ENCODE data around the gene CD99L2. TPM values are rescaled to one million over a fixed set of nuclear protein-coding genes. Genes with fewer than 3 reads are reported as not detected.

CD99L2 gene
- total RNA-seq, 5 donors from 2014 or later (not counting 1 experiment from before 2014, with no cell fraction given) = 11.1 to 20.0 (median 18.3) TPM

- Mint-ChIP-seq H3K27ac (no peak overlapping the region), H3K36me3 (peaks cover 29% of the 10 kb centered on the region), H3K9me3 (no peaks in the 10 kb centered on the region), H3K4me1 (peaks cover 0 to 4% (median 0%) of the 10 kb centered on the region in 3 donors), H3K4me3 (no peak overlapping the region), H3K27me3 (peaks cover 0 to 5% of the 10 kb centered on the region in 2 donors)
- Histone ChIP-seq H3K36me3 (ENCODE audit: control insufficient read depth in 2 of 2, extremely low read depth in 1 of 2, insufficient read depth in 1 of 2, low read length in 1 of 2) (peaks cover 5 to 23% of the 10 kb centered on the region in 2 donors), H3K4me3 (ENCODE audit: control insufficient read depth in 1 of 2, extremely low read depth in 1 of 2, low read length in 1 of 2) (no peak overlapping the region), H3K27me3 (replicated peaks in 1 of 2; ENCODE audit: control insufficient read depth in 2 of 2, extremely low read depth in 1 of 2, insufficient read depth in 2 of 2, low read length in 1 of 2) (no peaks in the 10 kb centered on the region), H3K27ac (ENCODE audit: low read length) (no peak overlapping the region), H3K9me3 (no peaks in the 10 kb centered on the region), H3K4me1 (ENCODE audit: control insufficient read depth in 1 of 2, extremely low read depth in 1 of 2, insufficient read depth in 2 of 2, low read length in 2 of 2) (peaks cover 0 to 2% of the 10 kb centered on the region in 2 experiments)
- no CpG with 5 or more reads among the region's 4 CpGs for WGBS (ENCODE audit: insufficient coverage)
- ChIA-PET CTCF (interaction anchor here in 1 of 2 donors (0.5 kb wide), 1 partner anchor 37 kb away, joined by 5 read pairs; no protein-coding TSS in a partner anchor), POLR2A (no interaction called here)
- DNase-seq (no peak), ATAC-seq (replicated peaks in 1 of 4) (no peak)
Observed at GRCh38 chrX:150753968-150754367, 144.5 kb downstream of the CD99L2 start.

- Mint-ChIP-seq H3K36me3 (peaks cover 26% of the 10 kb centered on the region), H3K27ac (no peak overlapping the region), H3K27me3 (peaks cover 0 to 5% of the 10 kb centered on the region in 2 donors), H3K4me1 (peaks cover 0 to 4% (median 0%) of the 10 kb centered on the region in 3 donors), H3K9me3 (no peaks in the 10 kb centered on the region), H3K4me3 (no peak overlapping the region)
- Histone ChIP-seq H3K36me3 (ENCODE audit: control insufficient read depth in 2 of 2, extremely low read depth in 1 of 2, insufficient read depth in 1 of 2, low read length in 1 of 2) (peaks cover 5 to 23% of the 10 kb centered on the region in 2 donors), H3K27me3 (replicated peaks in 1 of 2; ENCODE audit: control insufficient read depth in 2 of 2, extremely low read depth in 1 of 2, insufficient read depth in 2 of 2, low read length in 1 of 2) (no peaks in the 10 kb centered on the region), H3K4me1 (ENCODE audit: control insufficient read depth in 1 of 2, extremely low read depth in 1 of 2, insufficient read depth in 2 of 2, low read length in 2 of 2) (peaks cover 0 to 2% of the 10 kb centered on the region in 2 experiments), H3K27ac (ENCODE audit: low read length) (no peak overlapping the region), H3K4me3 (ENCODE audit: control insufficient read depth in 1 of 2, extremely low read depth in 1 of 2, low read length in 1 of 2) (no peak overlapping the region), H3K9me3 (no peaks in the 10 kb centered on the region)
- ChIA-PET POLR2A (no interaction called here), CTCF (no interaction called here)
- DNase-seq = no peak
- no peak for ATAC-seq (replicated peaks in 1 of 4)
- no CpG with 5 or more reads among the region's 4 CpGs for WGBS (ENCODE audit: insufficient coverage)
Observed at GRCh38 chrX:150753357-150753756, 145.1 kb downstream of the CD99L2 start.

- no CpG with 5 or more reads among the region's 3 CpGs for WGBS (ENCODE audit: insufficient coverage)
- H3K36me3 Mint-ChIP-seq = peaks cover 18% of the 10 kb centered on the region
- POLR2A ChIA-PET = interaction anchor here in 1 of 2 donors (0.6 kb wide), 1 partner anchor 35 kb away, joined by 3 read pairs; no protein-coding TSS in a partner anchor
Observed at GRCh38 chrX:150752124-150752523, 146.3 kb downstream of the CD99L2 start.

DNA sequence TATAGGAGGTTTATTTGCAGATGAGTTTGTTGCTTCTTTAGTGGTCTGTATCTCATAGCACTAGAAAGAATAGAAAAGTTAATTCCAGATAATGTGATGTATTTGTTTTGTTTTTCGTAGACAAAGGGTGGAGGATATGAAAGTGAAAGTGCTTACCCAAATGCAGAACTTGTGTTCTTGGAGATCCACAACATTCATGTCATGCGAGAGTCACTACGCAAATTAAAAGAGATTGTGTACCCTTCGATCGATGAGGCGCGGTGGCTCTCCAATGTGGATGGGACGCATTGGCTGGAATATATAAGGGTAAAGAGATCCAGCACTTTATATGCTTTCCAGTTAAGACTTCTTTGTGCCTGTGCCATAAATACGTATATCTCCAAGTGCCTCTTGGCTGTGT is 162.0 kb downstream of the CD99L2 start:
- peak in 1 of 35 experiments; percentile 2 for DNase-seq
- no CpG with 5 or more reads among the region's 9 CpGs for WGBS (ENCODE audit: insufficient coverage)

More at GRCh38 chrX:150752124-150752523, 146.3 kb downstream of the CD99L2 start:
- Mint-ChIP-seq H3K27ac (no peak overlapping the region), H3K4me3 (no peak overlapping the region), H3K27me3 (peaks cover 0 to 3% of the 10 kb centered on the region in 2 donors), H3K4me1 (peaks cover 0 to 4% (median 0%) of the 10 kb centered on the region in 3 donors), H3K9me3 (no peaks in the 10 kb centered on the region)
- Histone ChIP-seq H3K36me3 (ENCODE audit: control insufficient read depth in 2 of 2, extremely low read depth in 1 of 2, insufficient read depth in 1 of 2, low read length in 1 of 2) (peaks cover 5 to 16% of the 10 kb centered on the region in 2 donors), H3K27ac (ENCODE audit: low read length) (no peak overlapping the region), H3K9me3 (no peaks in the 10 kb centered on the region), H3K4me3 (ENCODE audit: control insufficient read depth in 1 of 2, extremely low read depth in 1 of 2, low read length in 1 of 2) (no peak overlapping the region), H3K4me1 (ENCODE audit: control insufficient read depth in 1 of 2, extremely low read depth in 1 of 2, insufficient read depth in 2 of 2, low read length in 2 of 2) (peaks cover 0 to 2% of the 10 kb centered on the region in 2 experiments), H3K27me3 (replicated peaks in 1 of 2; ENCODE audit: control insufficient read depth in 2 of 2, extremely low read depth in 1 of 2, insufficient read depth in 2 of 2, low read length in 1 of 2) (no peaks in the 10 kb centered on the region)
- no peak for ATAC-seq (replicated peaks in 1 of 4)
- CTCF ChIA-PET = no interaction called here
- no peak for DNase-seq

GRCh38 chrX:150731795-150732194 is 166.7 kb downstream of the CD99L2 start:
- CTCF ChIA-PET = interaction anchor here in 1 of 2 donors (1.6 kb wide), 1 partner anchor 16 kb away, joined by 3 read pairs; no protein-coding TSS in a partner anchor
- peaks cover 0 to 77% of the 10 kb centered on the region in 2 donors for H3K36me3 ChIP-seq (ENCODE audit: control insufficient read depth in 2 of 2, extremely low read depth in 1 of 2, insufficient read depth in 1 of 2, low read length in 1 of 2)
- DNase-seq (no peak), ATAC-seq (replicated peaks in 1 of 4) (no peak)
- no CpG with 5 or more reads among the region's 3 CpGs for WGBS (ENCODE audit: insufficient coverage)
- no peaks in the 10 kb centered on the region for H3K9me3 Mint-ChIP-seq
- no peak overlapping the region for H3K27ac Mint-ChIP-seq
- no peak overlapping the region for H3K4me3 Mint-ChIP-seq
- no peaks in the 10 kb centered on the region for H3K9me3 ChIP-seq
- peaks cover 7 to 22% (median 16%) of the 10 kb centered on the region in 3 donors for H3K4me1 Mint-ChIP-seq
- no peak overlapping the region for H3K4me3 ChIP-seq (ENCODE audit: control insufficient read depth in 1 of 2, extremely low read depth in 1 of 2, low read length in 1 of 2)
- no peaks in the 10 kb centered on the region for H3K4me1 ChIP-seq (ENCODE audit: control insufficient read depth in 1 of 2, extremely low read depth in 1 of 2, insufficient read depth in 2 of 2, low read length in 2 of 2)
- H3K27ac ChIP-seq (ENCODE audit: low read length) = no peak overlapping the region
- POLR2A ChIA-PET = interaction anchor here in 1 of 2 donors (0.6 kb wide), 1 partner anchor 33 kb away, joined by 3 read pairs; no protein-coding TSS in a partner anchor
- H3K36me3 Mint-ChIP-seq = peaks cover 51% of the 10 kb centered on the region
- peaks cover 0 to 8% of the 10 kb centered on the region in 2 donors for H3K27me3 Mint-ChIP-seq
- no peaks in the 10 kb centered on the region for H3K27me3 ChIP-seq (replicated peaks in 1 of 2; ENCODE audit: control insufficient read depth in 2 of 2, extremely low read depth in 1 of 2, insufficient read depth in 2 of 2, low read length in 1 of 2)

More for the DNA sequence above, 162.0 kb downstream of the CD99L2 start:
- POLR2A ChIA-PET = no interaction called here
- CTCF ChIA-PET = no interaction called here
- Mint-ChIP-seq H3K36me3 (peaks cover 65% of the 10 kb centered on the region), H3K4me3 (peak overlapping the region; percentile 39 to 62 (median 53)), H3K4me1 (peaks cover 7 to 22% (median 16%) of the 10 kb centered on the region in 3 donors), H3K27ac (peak overlapping the region; percentile 81 to 91), H3K27me3 (peaks cover 0 to 18% of the 10 kb centered on the region in 2 donors), H3K9me3 (no peaks in the 10 kb centered on the region)
- Histone ChIP-seq H3K36me3 (ENCODE audit: control insufficient read depth in 2 of 2, extremely low read depth in 1 of 2, insufficient read depth in 1 of 2, low read length in 1 of 2) (peaks cover 0 to 74% of the 10 kb centered on the region in 2 donors), H3K4me3 (ENCODE audit: control insufficient read depth in 1 of 2, extremely low read depth in 1 of 2, low read length in 1 of 2) (no peak overlapping the region), H3K9me3 (no peaks in the 10 kb centered on the region), H3K4me1 (ENCODE audit: control insufficient read depth in 1 of 2, extremely low read depth in 1 of 2, insufficient read depth in 2 of 2, low read length in 2 of 2) (no peaks in the 10 kb centered on the region), H3K27me3 (replicated peaks in 1 of 2; ENCODE audit: control insufficient read depth in 2 of 2, extremely low read depth in 1 of 2, insufficient read depth in 2 of 2, low read length in 1 of 2) (no peaks in the 10 kb centered on the region), H3K27ac (ENCODE audit: low read length) (no peak overlapping the region)
- no peak for ATAC-seq (replicated peaks in 1 of 4)

DNA sequence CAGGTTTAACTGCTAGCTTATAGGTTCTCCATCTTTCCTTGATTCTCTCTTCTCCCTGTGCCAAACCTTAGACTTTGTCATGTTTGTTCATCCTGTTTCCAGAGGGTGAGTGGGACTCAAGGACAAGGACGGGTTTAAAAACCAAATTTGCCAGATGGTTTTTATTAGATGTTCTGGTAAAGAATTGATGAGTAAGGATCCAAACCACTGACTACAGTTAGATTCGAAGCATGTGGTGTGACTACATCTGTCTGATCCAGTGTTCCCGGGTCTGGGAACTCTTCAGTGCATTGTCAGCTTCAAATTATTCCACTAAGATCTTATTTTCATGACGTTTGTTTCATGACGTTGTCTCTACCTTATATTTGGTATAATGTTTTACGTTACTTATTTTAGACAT is 167.7 kb downstream of the CD99L2 start:
- Mint-ChIP-seq H3K4me1 (peaks cover 1 to 21% (median 14%) of the 10 kb centered on the region in 3 donors), H3K36me3 (peaks cover 50% of the 10 kb centered on the region), H3K27me3 (peaks cover 0 to 11% of the 10 kb centered on the region in 2 donors), H3K4me3 (no peak overlapping the region), H3K9me3 (no peaks in the 10 kb centered on the region), H3K27ac (no peak overlapping the region)
- Histone ChIP-seq H3K4me1 (ENCODE audit: control insufficient read depth in 1 of 2, extremely low read depth in 1 of 2, insufficient read depth in 2 of 2, low read length in 2 of 2) (no peaks in the 10 kb centered on the region), H3K4me3 (ENCODE audit: control insufficient read depth in 1 of 2, extremely low read depth in 1 of 2, low read length in 1 of 2) (no peak overlapping the region), H3K27ac (ENCODE audit: low read length) (no peak overlapping the region), H3K36me3 (ENCODE audit: control insufficient read depth in 2 of 2, extremely low read depth in 1 of 2, insufficient read depth in 1 of 2, low read length in 1 of 2) (peaks cover 0 to 69% of the 10 kb centered on the region in 2 donors), H3K27me3 (replicated peaks in 1 of 2; ENCODE audit: control insufficient read depth in 2 of 2, extremely low read depth in 1 of 2, insufficient read depth in 2 of 2, low read length in 1 of 2) (no peaks in the 10 kb centered on the region), H3K9me3 (no peaks in the 10 kb centered on the region)
- ChIA-PET CTCF (interaction anchor here in 1 of 2 donors (0.6 to 1.6 kb wide), 2 partner anchors 15 to 680 kb away, joined by 3 read pairs; no protein-coding TSS in a partner anchor), POLR2A (interaction anchor here in 1 of 2 donors (0.7 kb wide), 1 partner anchor 11 kb away, joined by 6 read pairs; no protein-coding TSS in a partner anchor)
- WGBS (ENCODE audit: insufficient coverage) = no CpG with 5 or more reads among the region's 6 CpGs
- ATAC-seq (replicated peaks in 1 of 4) = no peak
- DNase-seq = no peak

Data from T-cell (primary cell).